GM12891 (cell line): ENCODE results near the gene FKBP1C. TPM values are rescaled to one million over a fixed set of nuclear protein-coding genes. Genes with fewer than 3 reads are reported as not detected.
A peak's percentile ranks its signal among the peaks of the same experiment; 100 is the strongest.
"Not testable (repeated sequence)": the region's sequence is repeated elsewhere in the genome, so short reads cannot be mapped to it uniquely, and the experiment has no call there.

ENCODE experiments used
- DNase-seq: peaks from one replicate; pipeline ENCODE4 v3.0.0; 2011; ENCODE audit warnings: low spot score; ENCODE audit not compliant: insufficient read length
- FAIRE-seq: peaks from 2 replicates; lab custom pipeline; 2011; peaks lifted over from hg19 to GRCh38; lab: Jason Lieb, UNC
- PAX5 ChIP-seq: IDR thresholded peaks from 2 replicates; pipeline ENCODE4 v1.6.1; 2011; ENCODE audit warnings: low read length, moderate library complexity, mild to moderate bottlenecking; ENCODE audit not compliant: insufficient read depth, severe bottlenecking
- POLR2A ChIP-seq: IDR thresholded peaks from 2 replicates; pipeline ENCODE4 v1.6.1; 2011; ENCODE audit warnings: low read depth, low read length, control low read depth
- POLR2AphosphoS5 ChIP-seq: IDR thresholded peaks from 2 replicates; pipeline ENCODE4 v1.6.1; 2011; ENCODE audit warnings: low read depth, low read length, control low read depth
- POU2F2 ChIP-seq: IDR thresholded peaks from 2 replicates; pipeline ENCODE4 v1.6.1; 2011; ENCODE audit warnings: low read depth, mild to moderate bottlenecking, control low read depth, low read length, moderate library complexity
- SPI1 ChIP-seq: IDR thresholded peaks from 2 replicates; pipeline ENCODE4 v1.6.1; 2011; ENCODE audit warnings: low read depth, low read length, control low read depth
- TAF1 ChIP-seq: IDR thresholded peaks from 2 replicates; pipeline ENCODE4 v1.6.1; 2011; ENCODE audit warnings: low read depth, low read length, control low read depth
- polyA plus RNA-seq: library from polyadenylated mRNA; unstranded; fragments of >200 nt; gene quantifications from one replicate; pipeline ENCODE4 v1.2.1, GENCODE V29; 2012; ENCODE audit warnings: low read depth, missing spikeins, inconsistent platforms; ENCODE audit not compliant: missing spikeins

The FKBP1C gene
- 0.81 TPM for polyA plus RNA-seq

- DNase-seq, FAIRE-seq: not testable (repeated sequence)
These were observed at the start of gene FKBP1C for GRCh38 chr6:63211343-63211742. FKBP1C (plus strand) TSS chr6:63211469.

- not testable (repeated sequence) for DNase-seq, FAIRE-seq
These were observed 47.0 kb upstream of the FKBP1C start for GRCh38 chr6:63164047-63164803.

- FAIRE-seq (no peak), DNase-seq (no peak)
- TF ChIP-seq POLR2A (no peak), SPI1 (no peak), POLR2AphosphoS5 (no peak), PAX5 (no peak), TAF1 (no peak), POU2F2 (no peak)
These were observed 37.1 kb upstream of the FKBP1C start for GRCh38 chr6:63174173-63174572.

GRCh38 chr6:63176181-63176580 is 35.1 kb upstream of the FKBP1C start:
- TF ChIP-seq PAX5 = no peak
- TF ChIP-seq POU2F2 = no peak
- no peak for TF ChIP-seq POLR2AphosphoS5
- TF ChIP-seq SPI1 = no peak
- no peak for TF ChIP-seq POLR2A
- TF ChIP-seq TAF1 = no peak
- FAIRE-seq (no peak), DNase-seq (no peak)

- DNase-seq (no peak), FAIRE-seq (no peak)
- TF ChIP-seq POU2F2 = no peak
- TF ChIP-seq PAX5 = no peak
- no peak for TF ChIP-seq POLR2AphosphoS5
- TF ChIP-seq SPI1 = no peak
- TF ChIP-seq TAF1 = no peak
- no peak for TF ChIP-seq POLR2A
These were observed 30.9 kb upstream of the FKBP1C start for GRCh38 chr6:63180367-63180766.

- TF ChIP-seq TAF1 (no peak), POLR2AphosphoS5 (no peak), POU2F2 (no peak), SPI1 (no peak), PAX5 (no peak), POLR2A (no peak)
- FAIRE-seq (no peak), DNase-seq (no peak)
These were observed 24.3 kb upstream of the FKBP1C start for GRCh38 chr6:63186970-63187369.

- TF ChIP-seq SPI1 (peak; percentile 54), POLR2AphosphoS5 (no peak)
- FAIRE-seq = no peak
- no peak for DNase-seq
These were observed 22.4 kb upstream of the FKBP1C start for GRCh38 chr6:63188828-63189227.

GRCh38 chr6:63193324-63193723 is 17.9 kb upstream of the FKBP1C start:
- no peak for TF ChIP-seq POU2F2
- TF ChIP-seq POLR2A = no peak
- no peak for TF ChIP-seq POLR2AphosphoS5
- TF ChIP-seq TAF1 = no peak
- no peak for TF ChIP-seq SPI1
- no peak for TF ChIP-seq PAX5
- no peak for DNase-seq
- FAIRE-seq = no peak

GRCh38 chr6:63197741-63198140 is 13.5 kb upstream of the FKBP1C start:
- DNase-seq = no peak
- FAIRE-seq = no peak
- no peak for TF ChIP-seq POU2F2
- TF ChIP-seq TAF1 = no peak
- no peak for TF ChIP-seq PAX5
- no peak for TF ChIP-seq SPI1
- TF ChIP-seq POLR2A = no peak
- no peak for TF ChIP-seq POLR2AphosphoS5

GRCh38 chr6:63213325-63213724 is 2.1 kb downstream of the FKBP1C start:
- no peak for FAIRE-seq
- no peak for DNase-seq
- TF ChIP-seq POU2F2 (no peak), TAF1 (no peak), POLR2A (no peak), PAX5 (no peak), POLR2AphosphoS5 (no peak), SPI1 (no peak)
